CD14-positive monocyte (primary cell): Measurements from ENCODE around the gene SH2D2A. TPM values are rescaled to one million over a fixed set of nuclear protein-coding genes. Genes with fewer than 3 reads are reported as not detected.

Source experiments
- DNase-seq, 3 donors: peaks; one replicate each; pipeline ENCODE4 v3.0.0-alpha.2; 2011 to 2022
- H2AFZ ChIP-seq: 2 replicates; pipeline ENCODE4 v1.6.0; 2012; ENCODE audit warnings: mild to moderate bottlenecking, low read depth, low read length, inconsistent platforms; ENCODE audit not compliant: insufficient read depth, poor library complexity, severe bottlenecking
- H3K27ac ChIP-seq, 2 donors: 1 replicate in 1 of 2; 2 replicates in 1 of 2; pipeline ENCODE4 v1.5.1; 2012 to 2013; ENCODE audit warnings: low read length in 2 of 2, control low read depth in 1 of 2, inconsistent platforms in 1 of 2, low read depth in 1 of 2, mild to moderate bottlenecking in 1 of 2
- H3K27me3 ChIP-seq, 2 donors: one replicate each; pipeline versions ENCODE4 v1.6.0 to v1.6.1; 2011 to 2013; ENCODE audit warnings: low read length in 2 of 2; ENCODE audit not compliant: control insufficient read depth in 2 of 2, insufficient read depth in 2 of 2
- H3K36me3 ChIP-seq, 2 donors: replicated peaks in 1 of 2; 1 replicate in 1 of 2; 2 replicates in 1 of 2; pipeline versions ENCODE4 v1.5.1 to v1.6.1; 2012 to 2013; ENCODE audit warnings: low read length in 2 of 2, control low read depth in 1 of 2, inconsistent platforms in 1 of 2, mild to moderate bottlenecking in 1 of 2; ENCODE audit not compliant: insufficient read depth in 2 of 2, control insufficient read depth in 1 of 2
- H3K4me1 ChIP-seq, 2 donors: 1 replicate in 1 of 2; 2 replicates in 1 of 2; pipeline versions ENCODE4 v1.5.1 to v1.6.1; 2012 to 2013; ENCODE audit warnings: low read length in 2 of 2, control low read depth in 1 of 2, inconsistent platforms in 1 of 2, mild to moderate bottlenecking in 1 of 2, moderate library complexity in 1 of 2; ENCODE audit not compliant: insufficient read depth in 2 of 2, control insufficient read depth in 1 of 2
- H3K4me2 ChIP-seq: replicated peaks from 2 replicates; pipeline ENCODE3; 2012; ENCODE audit warnings: low read length, moderate library complexity, mild to moderate bottlenecking; ENCODE audit not compliant: poor library complexity, severe bottlenecking; ENCODE audit errors: extremely low read depth
- H3K4me3 ChIP-seq, 3 experiments: fragments of 200-600 bp in 1 of 3; sonication (generic) in 1 of 3; replicated peaks in 1 of 3; 1 replicate in 2 of 3; 2 replicates in 1 of 3; pipeline ENCODE4 v1.5.1; 2011 to 2013; ENCODE audit warnings: low read length in 3 of 3, mild to moderate bottlenecking in 3 of 3, control low read depth in 2 of 3, low read depth in 2 of 3, inconsistent platforms in 1 of 3, moderate library complexity in 1 of 3
- H3K79me2 ChIP-seq: 2 replicates; pipeline ENCODE4 v1.6.0; 2012; ENCODE audit warnings: mild to moderate bottlenecking, control low read depth, inconsistent platforms, low read length, moderate library complexity; ENCODE audit not compliant: insufficient read depth
- H3K9ac ChIP-seq: 2 replicates; pipeline ENCODE4 v1.6.0; 2017; ENCODE audit warnings: low read length, mild to moderate bottlenecking; ENCODE audit not compliant: insufficient read depth, poor library complexity, severe bottlenecking
- H3K9me3 ChIP-seq, 2 donors: replicated peaks in 1 of 2; 1 replicate in 1 of 2; 2 replicates in 1 of 2; pipeline versions ENCODE4 v1.5.1 to v1.6.1; 2012 to 2013; ENCODE audit warnings: low read length in 2 of 2, control low read depth in 1 of 2; ENCODE audit not compliant: control insufficient read depth in 1 of 2, insufficient read depth in 1 of 2
- H4K20me1 ChIP-seq: 2 replicates; pipeline ENCODE4 v1.6.0; 2012; ENCODE audit warnings: mild to moderate bottlenecking, low read length, control low read depth, moderate library complexity; ENCODE audit not compliant: insufficient read depth
- H3K27ac Mint-ChIP-seq, 7 donors: one replicate each; pipeline ENCODE4 v1.8.0; 2020; ENCODE audit warnings: mild to moderate bottlenecking in 7 of 7, mixed read lengths in 7 of 7, moderate library complexity in 6 of 7, inconsistent platforms in 2 of 7
- H3K27me3 Mint-ChIP-seq, 3 donors: one replicate each; pipeline ENCODE4 v1.8.0; 2021 to 2022; ENCODE audit warnings: low read depth in 3 of 3, mild to moderate bottlenecking in 3 of 3, mixed read lengths in 3 of 3, moderate library complexity in 3 of 3, inconsistent platforms in 1 of 3
- H3K36me3 Mint-ChIP-seq, 2 donors: one replicate each; pipeline ENCODE4 v1.8.0; 2020; ENCODE audit warnings: mixed read lengths in 2 of 2, inconsistent platforms in 1 of 2, mild to moderate bottlenecking in 1 of 2
- H3K4me1 Mint-ChIP-seq: one replicate; pipeline ENCODE4 v1.8.0; 2020; ENCODE audit warnings: mild to moderate bottlenecking, mixed read lengths
- H3K4me3 Mint-ChIP-seq, 2 donors: one replicate each; pipeline ENCODE4 v1.8.0; 2020; ENCODE audit warnings: mild to moderate bottlenecking in 2 of 2, mixed read lengths in 2 of 2, moderate library complexity in 1 of 2
- H3K9me3 Mint-ChIP-seq, 7 donors: one replicate each; pipeline ENCODE4 v1.8.0; 2020 to 2022; ENCODE audit warnings: mixed read lengths in 7 of 7, mild to moderate bottlenecking in 6 of 7, moderate library complexity in 6 of 7, inconsistent platforms in 2 of 7
- CTCF ChIP-seq: fragments of 200-600 bp; IDR thresholded peaks from one replicate; pipeline ENCODE4 v1.8.0; 2022; ENCODE audit warnings: antibody characterized with exemption, mild to moderate bottlenecking
- WGBS: methylation state at CpG from one replicate; pipeline ENCODE4 v1.1.5; 2013; ENCODE audit warnings: missing lambda C conversion rate; ENCODE audit not compliant: insufficient coverage; 5-methylcytosine and 5-hydroxymethylcytosine counted together
- intact Hi-C, 2 donors: fragments of 100-400 bp; cut with micrococcal nuclease; formaldehyde crosslinking; loops; one replicate each; pipeline versions ENCODE4 v1.15.0 to v1.15.1; 2023
- polyA plus RNA-seq, 3 donors: library from polyadenylated mRNA; depleted of rRNA in 1 of 3; unstranded in 2 of 3; stranded (reverse) in 1 of 3; fragments of 300-500 nt in 2 of 3; fragments of >200 nt in 1 of 3; fragmentation: Illumina TruSeq in 2 of 3; gene quantifications; 1 replicate in 2 of 3; 2 replicates in 1 of 3; pipeline ENCODE4 v1.2.3, GENCODE V29; 2012 to 2021

Gene SH2D2A
- polyA plus RNA-seq, 3 donors: 0.17 to 0.20 TPM; not detected in 1

- Mint-ChIP-seq H3K36me3 (peaks cover 42 to 52% of the 10 kb centered on the region in 2 donors), H3K9me3 (no peaks in the 10 kb centered on the region), H3K27me3 (peaks cover 0 to 1% (median 1%) of the 10 kb centered on the region in 3 donors), H3K4me1 (peaks cover 20% of the 10 kb centered on the region), H3K27ac (no peak overlapping the region), H3K4me3 (no peak overlapping the region)
- H2AFZ ChIP-seq: no peak overlapping the region
- no peak overlapping the region for H3K27ac ChIP-seq
- H3K9ac ChIP-seq: no peak overlapping the region
- no peak for DNase-seq
- H3K4me3 ChIP-seq: no peak overlapping the region
- H3K36me3 ChIP-seq: peaks cover 35 to 51% of the 10 kb centered on the region in 2 donors
- no peak overlapping the region for H3K4me2 ChIP-seq
- intact Hi-C loops: no loop called here
- H4K20me1 ChIP-seq: no peaks in the 10 kb centered on the region
- H3K4me1 ChIP-seq: peaks cover 14 to 15% of the 10 kb centered on the region in 2 donors
- no peaks in the 10 kb centered on the region for H3K9me3 ChIP-seq
- no peaks in the 10 kb centered on the region for H3K27me3 ChIP-seq
- H3K79me2 ChIP-seq: no peaks in the 10 kb centered on the region
- 95% methylated on average over 7 of the region's 8 CpGs for WGBS
- TF ChIP-seq CTCF: no peak
Measured at GRCh38 chr1:156802421-156802935, 14.2 kb downstream of the SH2D2A start.

- DNase-seq: no peak
- 36% methylated on average over 4 of the region's 7 CpGs for WGBS
- TF ChIP-seq CTCF: no peak
- Histone ChIP-seq H3K4me1 (peaks cover 14 to 15% of the 10 kb centered on the region in 2 donors), H3K36me3 (peaks cover 40 to 61% of the 10 kb centered on the region in 2 donors), H3K4me3 (no peak overlapping the region), H3K4me2 (no peak overlapping the region), H3K27me3 (no peaks in the 10 kb centered on the region), H3K9me3 (no peaks in the 10 kb centered on the region), H3K79me2 (no peaks in the 10 kb centered on the region), H2AFZ (no peak overlapping the region), H4K20me1 (peaks cover 8% of the 10 kb centered on the region), H3K27ac (no peak overlapping the region), H3K9ac (no peak overlapping the region)
- Mint-ChIP-seq H3K4me1 (peaks cover 18% of the 10 kb centered on the region), H3K27ac (peak overlapping the region in 2 of 7 donors; percentile 42 to 44), H3K27me3 (no peaks in the 10 kb centered on the region), H3K9me3 (no peaks in the 10 kb centered on the region), H3K36me3 (peaks cover 51 to 60% of the 10 kb centered on the region in 2 donors), H3K4me3 (no peak overlapping the region)
- intact Hi-C loops: no loop called here
Measured at GRCh38 chr1:156801409-156802121, 15.1 kb downstream of the SH2D2A start.
